ENCODE data around the gene MYG1. TPM values are rescaled to one million over a fixed set of nuclear protein-coding genes. Genes with fewer than 3 reads are reported as not detected.
A peak's percentile ranks its signal among the peaks of the same experiment; 100 is the strongest.

MYG1 gene
- polyA plus RNA-seq: 24.2 to 31.9 TPM (median 27.2 TPM) in 3 replicates
- polyA plus RNA-seq (2011; ENCODE audit: low read depth): 10.4 TPM
- polyA plus RNA-seq (2011; cell fraction: cytosol; rRNA removed): 17.9 and 28.8 TPM in 2 replicates
- 19.1 and 21.5 TPM in 2 replicates for polyA plus RNA-seq (2011; cell fraction: nucleus; rRNA removed)
- polyA plus RNA-seq (2012; ENCODE audit: low replicate concordance): 33.5 and 42.7 TPM in 2 replicates
- polyA minus RNA-seq: 22.6 to 29.3 TPM (median 26.2 TPM) in 3 replicates
- 46.0 TPM for polyA minus RNA-seq (2011; cell fraction: cytosol; rRNA and poly(A)+ RNA removed)
- 6.4 and 6.6 TPM in 2 replicates for polyA minus RNA-seq (2011; cell fraction: nucleus; rRNA and poly(A)+ RNA removed)

GRCh38 chr12:53299454-53300180 lies at the start of gene MYG1:
Gene MYG1, plus strand, starts transcription at chr12:53299695. Its CDS starts 43 bp downstream, at chr12:53299738.
- H3K9me3 ChIP-seq (ENCODE audit: control insufficient read depth, low read depth, low read length): no peaks in the 10 kb centered on the region
- peaks cover 45% of the 10 kb centered on the region for H3K79me2 ChIP-seq (ENCODE audit: control insufficient read depth, insufficient read depth, low read length)
- H3K9me1 ChIP-seq (ENCODE audit: control insufficient read depth, extremely low read depth, insufficient read depth, low read length): peaks cover 2% of the 10 kb centered on the region
- DNase-seq (ENCODE audit: low read depth, low spot score): peak; percentile 54
- H3K4me3 ChIP-seq (ENCODE audit: control insufficient read depth in 2 of 3, extremely low read depth in 1 of 3, insufficient read depth in 2 of 3, low read depth in 1 of 3, low read length in 3 of 3): peak within 1 kb of the TSS; percentile 70 to 97 (median 91)
- no peak for TF ChIP-seq EZH2 (IDR thresholded peaks at IDR 0.05; ENCODE audit: low read length)
- TF ChIP-seq CTCF (optimal IDR thresholded peaks at IDR 0.05 in 1 of 3, IDR thresholded peaks at IDR 0.05 in 1 of 3, conservative IDR thresholded peaks at IDR 0.05 in 1 of 3; ENCODE audit: extremely low read depth in 1 of 3, insufficient read depth in 2 of 3, low read length in 3 of 3): peak in 2 of 3 experiments; percentile 9 to 23
- H3K4me1 ChIP-seq (ENCODE audit: control insufficient read depth, extremely low read depth, insufficient read depth, low read length): peaks cover 26% of the 10 kb centered on the region
- no peaks in the 10 kb centered on the region for H3K27me3 ChIP-seq (ENCODE audit: control insufficient read depth, extremely low read depth, insufficient read depth, low read length)
- H4K20me1 ChIP-seq (ENCODE audit: control insufficient read depth, extremely low read depth, insufficient read depth, low read length): no peaks in the 10 kb centered on the region
- dilution Hi-C loops (cut with MboI; ENCODE audit: extremely low pct_ligation_motif_present, low sequenced_read_pairs): no loop called here
- peak within 1 kb of the TSS; percentile 97 for H3K4me2 ChIP-seq (ENCODE audit: control insufficient read depth, extremely low read depth, insufficient read depth, low read depth, low read length)
- peak within 1 kb of the TSS; percentile 91 for H2AFZ ChIP-seq (ENCODE audit: control insufficient read depth, low read length)
- H3K27ac ChIP-seq (ENCODE audit: control insufficient read depth, insufficient read depth, low read length): peak within 1 kb of the TSS; percentile 85
- peaks cover 15 to 28% of the 10 kb centered on the region in 2 experiments for H3K36me3 ChIP-seq (ENCODE audit: control insufficient read depth in 2 of 2, extremely low read depth in 1 of 2, insufficient read depth in 2 of 2, low read length in 2 of 2)
- no peak for FAIRE-seq
- H3K9ac ChIP-seq (ENCODE audit: control insufficient read depth, extremely low read depth, insufficient read depth, low read length): peak within 1 kb of the TSS; percentile 88

- Histone ChIP-seq H3K4me1 (ENCODE audit: control insufficient read depth, extremely low read depth, insufficient read depth, low read length) (peaks cover 20% of the 10 kb centered on the region), H2AFZ (ENCODE audit: control insufficient read depth, low read length) (peak overlapping the region; percentile 84), H3K27ac (ENCODE audit: control insufficient read depth, insufficient read depth, low read length) (peak overlapping the region; percentile 53), H3K4me3 (ENCODE audit: control insufficient read depth in 2 of 3, extremely low read depth in 1 of 3, insufficient read depth in 2 of 3, low read depth in 1 of 3, low read length in 3 of 3) (peak overlapping the region; percentile 77 to 95 (median 90)), H4K20me1 (ENCODE audit: control insufficient read depth, extremely low read depth, insufficient read depth, low read length) (no peaks in the 10 kb centered on the region), H3K9ac (ENCODE audit: control insufficient read depth, extremely low read depth, insufficient read depth, low read length) (peak overlapping the region; percentile 87), H3K79me2 (ENCODE audit: control insufficient read depth, insufficient read depth, low read length) (peaks cover 17% of the 10 kb centered on the region), H3K27me3 (ENCODE audit: control insufficient read depth, extremely low read depth, insufficient read depth, low read length) (no peaks in the 10 kb centered on the region), H3K9me1 (ENCODE audit: control insufficient read depth, extremely low read depth, insufficient read depth, low read length) (no peaks in the 10 kb centered on the region), H3K9me3 (ENCODE audit: control insufficient read depth, low read depth, low read length) (no peaks in the 10 kb centered on the region), H3K4me2 (ENCODE audit: control insufficient read depth, extremely low read depth, insufficient read depth, low read depth, low read length) (peak overlapping the region; percentile 78), H3K36me3 (ENCODE audit: control insufficient read depth in 2 of 2, extremely low read depth in 1 of 2, insufficient read depth in 2 of 2, low read length in 2 of 2) (peaks cover 9 to 17% of the 10 kb centered on the region in 2 experiments)
- TF ChIP-seq EZH2 (IDR thresholded peaks at IDR 0.05; ENCODE audit: low read length): no peak
- TF ChIP-seq CTCF (optimal IDR thresholded peaks at IDR 0.05 in 1 of 3, IDR thresholded peaks at IDR 0.05 in 1 of 3, conservative IDR thresholded peaks at IDR 0.05 in 1 of 3; ENCODE audit: extremely low read depth in 1 of 3, insufficient read depth in 2 of 3, low read length in 3 of 3): peak; percentile 59 to 78 (median 69)
- no peak for DNase-seq (ENCODE audit: low read depth, low spot score)
- FAIRE-seq: no peak
- dilution Hi-C loops (cut with MboI; ENCODE audit: extremely low pct_ligation_motif_present, low sequenced_read_pairs): no loop called here
Observed at GRCh38 chr12:53251477-53252348, 47.8 kb upstream of the MYG1 start.

Measured in keratinocyte (primary cell).